HepG2 (cell line): ENCODE results near the gene FANK1. TPM values are rescaled to one million over a fixed set of nuclear protein-coding genes. Genes with fewer than 3 reads are reported as not detected.

Source experiments
- ATAC-seq: fragments of 200-7000 bp; cut with Tn5 transposase; 3 replicates; pipeline ENCODE4 v1.9.1; 2020; ENCODE audit warnings: mild to moderate bottlenecking, moderate library complexity
- BruUV-seq: library from RNA; stranded (reverse); fragments of 400-500 nt; replicated peaks from 2 replicates; lab custom pipeline; 2021; lab: Mats Ljungman, UMichigan
- CTCF ChIA-PET: fragments of 300-600 bp; formaldehyde crosslinking; extraction: SDS; loops from one replicate; lab custom pipeline; 2021; ENCODE audit warnings: low total read pairs, inconsistent platforms, low intra/inter-chr PET ratio; lab: Yijun Ruan, JAX
- POLR2A ChIA-PET: fragments of 350-600 bp; sonication (Branson Sonifier 250); formaldehyde crosslinking; loops from one replicate; lab custom pipeline; 2020; ENCODE audit warnings: antibody characterized with exemption, inconsistent platforms; lab: Yijun Ruan, JAX
- DNase-seq: peaks from one replicate; pipeline ENCODE4 v3.0.0-alpha.2; 2015; ENCODE audit warnings: low spot score
- FAIRE-seq: peaks from 3 replicates; lab custom pipeline; 2011; peaks lifted over from hg19 to GRCh38; lab: Jason Lieb, UNC
- H2AFZ ChIP-seq: one replicate; pipeline ENCODE4 v1.6.1; 2011; ENCODE audit warnings: low read length, inconsistent platforms
- H3K27ac ChIP-seq: fragments of 300-600 bp; 3 replicates; pipeline ENCODE4 v1.8.0; 2011; ENCODE audit warnings: mixed run types, mild to moderate bottlenecking, mixed read lengths, low read length, inconsistent platforms; ENCODE audit not compliant: insufficient read depth; ENCODE audit errors: extremely low read length
- H3K27me3 ChIP-seq, 2 experiments: fragments of 200-600 bp in 1 of 2; 2 replicates in 1 of 2; 3 replicates in 1 of 2; pipeline versions ENCODE4 v1.6.0 to v1.8.0; 2011; ENCODE audit warnings: low read length in 2 of 2, mild to moderate bottlenecking in 2 of 2, moderate library complexity in 2 of 2, inconsistent platforms in 1 of 2; ENCODE audit not compliant: insufficient read depth in 2 of 2, control insufficient read depth in 1 of 2
- H3K36me3 ChIP-seq, 2 experiments: fragments of 200-600 bp in 1 of 2; replicated peaks in 1 of 2; 2 replicates in 1 of 2; 3 replicates in 1 of 2; pipeline versions ENCODE4 v1.5.1 to v1.8.0; 2011; ENCODE audit warnings: low read length in 2 of 2, inconsistent platforms in 1 of 2; ENCODE audit not compliant: insufficient read depth in 2 of 2, control insufficient read depth in 1 of 2
- H3K4me1 ChIP-seq: 2 replicates; pipeline ENCODE4 v1.5.1; 2012; ENCODE audit warnings: low read length, inconsistent platforms; ENCODE audit not compliant: insufficient read depth
- H3K4me2 ChIP-seq: 2 replicates; pipeline ENCODE4 v1.6.0; 2011; ENCODE audit warnings: low read depth, low read length, inconsistent platforms
- H3K4me3 ChIP-seq, 3 experiments: fragments of 200-600 bp in 1 of 3; sonication (generic), shearing (Covaris generic) in 1 of 3; replicated peaks in 1 of 3; 2 replicates each; pipeline ENCODE4 v1.5.1; 2011 to 2016; ENCODE audit warnings: low read length in 3 of 3, inconsistent platforms in 2 of 3, low read depth in 2 of 3, mild to moderate bottlenecking in 2 of 3, control low read depth in 1 of 3, mixed read lengths in 1 of 3; ENCODE audit not compliant: insufficient read depth in 1 of 3
- H3K79me2 ChIP-seq: one replicate; pipeline ENCODE4 v1.6.1; 2011; ENCODE audit warnings: low read length, inconsistent platforms; ENCODE audit not compliant: insufficient read depth
- H3K9ac ChIP-seq: 2 replicates; pipeline ENCODE4 v1.6.0; 2011; ENCODE audit warnings: mild to moderate bottlenecking, low read depth, low read length, inconsistent platforms; ENCODE audit not compliant: insufficient read depth
- H3K9me3 ChIP-seq: 2 replicates; pipeline ENCODE4 v1.5.1; 2012; ENCODE audit warnings: mild to moderate bottlenecking, low read length
- H4K20me1 ChIP-seq: 2 replicates; pipeline ENCODE4 v1.6.0; 2011; ENCODE audit warnings: inconsistent platforms, mild to moderate bottlenecking, low read length, moderate library complexity; ENCODE audit not compliant: insufficient read depth
- BORCS8-MEF2B ChIP-seq: sonication (generic); formaldehyde crosslinking; IDR thresholded peaks from 2 replicates; pipeline ENCODE4 v1.8.0; 2022; ENCODE audit warnings: mild to moderate bottlenecking, missing genetic modification reagents
- BRD4 ChIP-seq: sonication (generic); formaldehyde crosslinking; IDR thresholded peaks from 2 replicates; pipeline ENCODE4 v1.4.0; 2020; ENCODE audit warnings: missing genetic modification reagents
- EEA1 ChIP-seq: sonication (generic); formaldehyde crosslinking; IDR thresholded peaks from 2 replicates; pipeline ENCODE4 v1.5.1; 2020; ENCODE audit warnings: mild to moderate bottlenecking, missing genetic modification reagents, borderline replicate concordance
- PRMT3 ChIP-seq: sonication (generic); formaldehyde crosslinking; IDR thresholded peaks from 2 replicates; pipeline ENCODE4 v1.8.1; 2022; ENCODE audit warnings: low read depth, mild to moderate bottlenecking, moderate library complexity, missing genetic modification reagents, borderline replicate concordance
- SNAI1 ChIP-seq: sonication (generic); formaldehyde crosslinking; IDR thresholded peaks from 2 replicates; pipeline ENCODE4 v1.5.0; 2020; ENCODE audit warnings: mild to moderate bottlenecking, missing genetic modification reagents, borderline replicate concordance
- SRSF9 ChIP-seq: fragments of 200-400 bp; formaldehyde crosslinking; IDR thresholded peaks from 2 replicates; pipeline ENCODE4 v1.6.1; 2018; ENCODE audit warnings: borderline replicate concordance, mild to moderate bottlenecking, low read depth, low read length; ENCODE audit not compliant: insufficient read depth, poor library complexity, severe bottlenecking
- STAT6 ChIP-seq: sonication (generic); formaldehyde crosslinking; IDR thresholded peaks from 2 replicates; pipeline ENCODE4 v1.4.0; 2020; ENCODE audit warnings: missing genetic modification reagents, mild to moderate bottlenecking, borderline replicate concordance
- TRAFD1 ChIP-seq: sonication (generic); formaldehyde crosslinking; IDR thresholded peaks from 2 replicates; pipeline ENCODE4 v1.5.1; 2020; ENCODE audit warnings: missing genetic modification reagents, mild to moderate bottlenecking, borderline replicate concordance
- U2AF1 ChIP-seq: fragments of 200-400 bp; formaldehyde crosslinking; optimal IDR thresholded peaks from 2 replicates; pipeline ENCODE3; 2017; ENCODE audit warnings: mild to moderate bottlenecking, low read depth, low read length
- ZBTB1 ChIP-seq: sonication (generic); formaldehyde crosslinking; IDR thresholded peaks from 2 replicates; pipeline ENCODE4 v1.4.0; 2020; ENCODE audit warnings: missing genetic modification reagents, borderline replicate concordance
- ZFP90 ChIP-seq: sonication (generic); formaldehyde crosslinking; IDR thresholded peaks from 2 replicates; pipeline ENCODE4 v1.8.0; 2022; ENCODE audit warnings: missing genetic modification reagents, mild to moderate bottlenecking, inconsistent platforms, borderline replicate concordance
- ZNF367 ChIP-seq: sonication (generic); formaldehyde crosslinking; IDR thresholded peaks from 2 replicates; pipeline ENCODE4 v1.4.0; 2020; ENCODE audit warnings: missing genetic modification reagents, borderline replicate concordance
- WGBS: methylation state at CpG from one replicate; pipeline ENCODE4 v1.1.6; 2017; ENCODE audit warnings: low lambda C conversion rate; 5-methylcytosine and 5-hydroxymethylcytosine counted together
- in situ Hi-C: cut with HindIII; loops from 2 replicates; pipeline ENCODE4 v1.10.0; 2017; ENCODE audit warnings: low pct_unique_long_range_greater_than_20kb; ENCODE audit not compliant: extremely low pct_ligation_motif_present
- intact Hi-C: fragments of 100-400 bp; cut with micrococcal nuclease; formaldehyde crosslinking; loops from one replicate; pipeline ENCODE4 v1.10.0; 2022; ENCODE audit not compliant: unreplicated experiment
- polyA plus RNA-seq, 8 experiments: library from polyadenylated mRNA; depleted of rRNA in 3 of 8; stranded (reverse) in 7 of 8; unstranded in 1 of 8; fragments of >200 nt; fragmentation: Illumina TruSeq in 4 of 8; extraction: Trizol in 4 of 8; gene quantifications; 2 replicates each; pipeline versions ENCODE4 v1.2.1 to v1.2.3, GENCODE V29; 2011 to 2016; ENCODE audit warnings: low read depth in 4 of 8, missing spikeins in 1 of 8, mixed read lengths in 1 of 8; ENCODE audit not compliant: insufficient read depth in 1 of 8
- total RNA-seq, 5 experiments: library from RNA; depleted of rRNA; stranded (reverse); fragments of >200 nt; fragmentation: Illumina TruSeq; extraction: Trizol; gene quantifications; 2 replicates each; pipeline ENCODE4 v1.2.3, GENCODE V29; 2016; ENCODE audit warnings: low read depth in 1 of 5
- TF ChIP-seq, protein P1 (sequence below): sonication (generic); formaldehyde crosslinking; IDR thresholded peaks from 2 replicates; pipeline ENCODE4 v1.5.0; 2020; ENCODE audit warnings: missing genetic modification reagents

The FANK1 gene
- total and polyA plus RNA-seq, 2 of the 13 experiments (the other 11 are each of a cell fraction or from before 2014, with no cell fraction given): 0.22 TPM; not detected in 1

DNA sequence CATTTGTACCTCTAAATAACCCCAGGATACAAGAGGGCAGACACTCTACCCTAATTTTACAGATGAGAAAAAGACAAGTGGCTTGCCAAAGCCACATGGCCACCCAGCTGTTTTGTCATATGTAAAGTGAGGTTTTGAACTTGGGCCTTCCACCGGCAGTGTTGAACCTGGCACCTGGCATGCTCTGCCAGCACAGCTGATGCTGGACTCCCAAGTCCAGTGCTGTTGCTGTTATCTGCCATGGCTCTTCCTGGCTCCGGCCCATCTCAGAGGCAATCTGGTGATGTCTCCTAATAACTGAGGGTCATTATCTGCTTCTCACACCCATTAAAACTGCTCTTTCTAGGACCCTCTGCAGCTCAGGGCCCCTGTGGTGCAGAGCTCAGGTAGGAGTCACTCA is 48.0 kb upstream of the FANK1 start:
- peaks cover 33% of the 10 kb centered on the region for H3K4me1 ChIP-seq
- no peak for FAIRE-seq
- no peak for ATAC-seq
- H3K27me3 ChIP-seq: no peaks in the 10 kb centered on the region
- no TSS peak for BruUV-seq
- DNase-seq: no peak
- no peak overlapping the region for H3K4me3 ChIP-seq
- WGBS: 100% methylated on average over 2 of the region's 2 CpGs
- ChIA-PET CTCF (no interaction called here), POLR2A (no interaction called here)
- TF ChIP-seq SRSF9: no peak
- no peak for TF ChIP-seq ZBTB1 (CRISPR knock-in tag)
- TF ChIP-seq ZFP90: no peak
- no peak for TF ChIP-seq BRD4 (CRISPR knock-in tag)
- no peak for TF ChIP-seq PRMT3 (CRISPR knock-in tag)
- no peak for TF ChIP-seq BORCS8-MEF2B
- TF ChIP-seq U2AF1: no peak
- TF ChIP-seq SNAI1 (CRISPR knock-in tag): no peak
- peaks cover 9 to 11% of the 10 kb centered on the region in 2 experiments for H3K36me3 ChIP-seq
- H3K4me2 ChIP-seq: no peak overlapping the region
- no peak overlapping the region for H3K9ac ChIP-seq
- H4K20me1 ChIP-seq: no peaks in the 10 kb centered on the region
- H3K9me3 ChIP-seq: no peaks in the 10 kb centered on the region
- H3K79me2 ChIP-seq: no peaks in the 10 kb centered on the region
- in situ Hi-C loops: no loop called here
- H2AFZ ChIP-seq: no peak overlapping the region
- intact Hi-C loops: no loop called here
- H3K27ac ChIP-seq: no peak overlapping the region

DNA sequence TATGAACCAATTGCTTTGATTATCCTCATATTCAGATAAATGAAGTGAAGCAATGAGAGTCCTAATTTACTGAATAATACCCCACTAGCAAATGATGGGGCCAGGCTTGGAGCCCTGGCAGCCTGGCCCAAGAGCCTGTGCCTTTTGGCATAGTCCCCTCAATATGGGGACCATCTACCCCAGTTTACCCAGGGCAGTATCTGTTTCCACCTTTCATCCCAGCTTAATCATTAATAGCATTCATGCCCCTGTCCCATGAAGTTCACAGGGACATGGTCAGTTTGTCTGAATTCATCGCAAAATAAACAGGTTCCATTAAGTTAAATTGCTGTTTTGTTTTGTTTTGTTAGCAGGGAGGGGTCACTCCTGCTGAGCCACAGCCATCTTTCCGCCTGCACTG is 47.5 kb upstream of the FANK1 start:
- POLR2A ChIA-PET: no interaction called here
- Histone ChIP-seq H3K36me3 (peaks cover 9 to 11% of the 10 kb centered on the region in 2 experiments), H3K9me3 (no peaks in the 10 kb centered on the region), H3K4me2 (no peak overlapping the region; the same call in 1 of the 2 replicates), H3K4me3 (no peak overlapping the region), H3K27ac (no peak overlapping the region), H3K79me2 (no peaks in the 10 kb centered on the region), H4K20me1 (no peaks in the 10 kb centered on the region), H2AFZ (no peak overlapping the region), H3K4me1 (peaks cover 30% of the 10 kb centered on the region), H3K9ac (no peak overlapping the region), H3K27me3 (no peaks in the 10 kb centered on the region)
- FAIRE-seq: no peak
- in situ Hi-C loops (no loop called here), intact Hi-C loops (no loop called here)
- BruUV-seq: no TSS peak
- CTCF ChIA-PET: no interaction called here
- ATAC-seq: 0 out of 3 replicates have a peak, but pooled peaks have one; percentile 21
- WGBS: 95% methylated on average over 2 of the region's 2 CpGs
- DNase-seq: no peak
- TF ChIP-seq STAT6 (CRISPR knock-in tag) (no peak), ZNF367 (CRISPR knock-in tag) (no peak), TRAFD1 (CRISPR knock-in tag) (no peak), EEA1 (CRISPR knock-in tag) (no peak)
- TF ChIP-seq, protein P1, sequence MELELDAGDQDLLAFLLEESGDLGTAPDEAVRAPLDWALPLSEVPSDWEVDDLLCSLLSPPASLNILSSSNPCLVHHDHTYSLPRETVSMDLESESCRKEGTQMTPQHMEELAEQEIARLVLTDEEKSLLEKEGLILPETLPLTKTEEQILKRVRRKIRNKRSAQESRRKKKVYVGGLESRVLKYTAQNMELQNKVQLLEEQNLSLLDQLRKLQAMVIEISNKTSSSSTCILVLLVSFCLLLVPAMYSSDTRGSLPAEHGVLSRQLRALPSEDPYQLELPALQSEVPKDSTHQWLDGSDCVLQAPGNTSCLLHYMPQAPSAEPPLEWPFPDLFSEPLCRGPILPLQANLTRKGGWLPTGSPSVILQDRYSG (CRISPR knock-in tag): no peak
